ENCODE measurements around the gene PXT1.
"Not testable (repeated sequence)": the region's sequence is repeated elsewhere in the genome, so short reads cannot be mapped to it uniquely, and the experiment has no call there.

The PXT1 gene, protein sequence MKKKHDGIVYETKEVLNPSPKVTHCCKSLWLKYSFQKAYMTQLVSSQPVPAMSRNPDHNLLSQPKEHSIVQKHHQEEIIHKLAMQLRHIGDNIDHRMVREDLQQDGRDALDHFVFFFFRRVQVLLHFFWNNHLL

DNA sequence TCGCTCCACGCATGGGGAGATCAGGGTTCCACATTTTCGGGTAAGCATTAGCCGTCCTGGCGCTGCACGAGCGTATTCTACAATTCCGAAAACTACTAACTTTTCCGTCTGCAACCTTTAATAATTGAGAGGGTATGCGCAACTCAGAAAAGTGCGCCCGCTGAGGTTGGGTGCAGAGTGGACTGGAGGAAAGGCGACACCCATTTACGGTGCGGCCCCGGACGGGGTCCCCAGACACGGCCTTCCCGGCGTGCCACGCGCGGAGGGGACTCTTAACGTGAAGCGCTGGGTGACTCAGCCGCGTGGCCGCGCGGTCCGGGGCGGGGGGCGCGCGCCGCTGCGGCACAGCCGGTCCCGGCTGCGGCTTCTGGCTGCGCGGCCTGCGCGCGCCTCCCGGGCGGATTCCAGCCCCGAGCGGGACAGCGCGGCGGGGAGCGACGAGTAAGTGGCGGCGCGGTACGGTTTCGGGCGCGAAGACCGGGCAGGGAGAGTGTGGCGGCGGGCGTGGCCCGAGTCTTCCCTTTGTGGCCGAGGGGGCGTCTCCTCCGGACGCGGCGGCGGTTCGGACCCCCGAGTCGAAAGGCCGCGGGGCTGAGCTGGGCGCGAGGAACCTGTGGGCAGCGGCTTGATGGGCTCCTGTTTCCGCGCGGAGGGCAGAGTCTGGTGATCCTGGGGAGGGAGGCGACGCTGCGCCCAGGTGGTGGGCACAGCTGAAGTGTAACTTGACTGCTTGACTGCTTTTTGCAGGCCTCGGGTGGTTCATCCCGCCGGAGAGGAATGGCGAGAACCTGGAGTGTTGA is at the start of gene PXT1, which contains the start of gene KCTD20:
PXT1 (minus strand) TSS at position 184 of the 800 bp plus-strand sequence. CDS start 16,772 bp downstream, outside the sequence.
KCTD20 (plus strand) TSS at position 330 of the 800 bp plus-strand sequence. CDS start 27,098 bp downstream, outside the sequence.
- DNase-seq = peak; percentile 93

DNA sequence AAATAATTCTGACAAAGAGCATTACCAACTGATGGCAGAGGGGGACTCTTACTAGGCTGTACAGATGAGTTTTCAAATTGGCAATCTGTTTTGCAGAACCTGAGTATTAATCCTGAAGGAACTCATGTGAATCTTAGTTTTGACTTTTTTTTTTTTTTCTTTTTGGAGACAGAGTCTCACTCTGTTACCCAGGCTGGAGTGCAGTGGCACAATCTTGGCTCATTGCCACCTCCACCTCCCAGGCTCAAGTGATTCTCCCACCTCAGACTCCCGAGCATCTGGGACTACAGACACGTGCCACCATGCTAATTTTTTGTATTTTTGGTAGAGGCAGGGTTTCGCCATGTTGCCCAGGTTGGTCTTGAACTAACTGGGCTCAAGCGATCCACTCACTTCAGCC is 49.4 kb upstream of the PXT1 start:
- DNase-seq = no peak

DNA sequence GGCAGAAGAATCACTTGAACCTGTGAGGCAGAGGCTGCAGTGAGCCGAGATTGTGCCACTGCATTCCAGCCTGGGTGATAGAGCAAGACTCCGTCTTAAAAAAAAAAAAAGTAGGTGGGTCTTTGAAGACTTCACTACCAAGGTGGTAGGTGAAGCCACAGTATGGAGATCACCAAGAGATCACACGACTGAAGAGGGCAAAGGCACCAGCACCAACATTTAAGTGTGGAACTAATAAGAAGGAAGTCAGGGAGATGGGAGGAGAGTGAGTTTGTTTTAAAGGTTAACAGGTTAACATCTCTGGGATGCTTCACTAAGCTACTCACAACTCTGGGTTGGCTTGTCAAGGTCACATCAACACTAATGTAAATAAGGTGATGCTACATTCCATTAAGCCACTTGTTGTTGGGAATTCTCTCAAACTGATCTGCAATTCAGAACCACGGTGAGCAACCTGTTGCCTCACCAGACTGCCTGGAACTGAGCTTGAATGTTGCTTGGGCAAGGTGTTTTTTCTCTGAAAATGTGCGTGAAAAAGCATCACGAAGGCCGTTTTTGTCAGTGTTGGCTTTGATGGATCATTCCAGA is 48.8 kb upstream of the PXT1 start:
- DNase-seq = no peak

DNA sequence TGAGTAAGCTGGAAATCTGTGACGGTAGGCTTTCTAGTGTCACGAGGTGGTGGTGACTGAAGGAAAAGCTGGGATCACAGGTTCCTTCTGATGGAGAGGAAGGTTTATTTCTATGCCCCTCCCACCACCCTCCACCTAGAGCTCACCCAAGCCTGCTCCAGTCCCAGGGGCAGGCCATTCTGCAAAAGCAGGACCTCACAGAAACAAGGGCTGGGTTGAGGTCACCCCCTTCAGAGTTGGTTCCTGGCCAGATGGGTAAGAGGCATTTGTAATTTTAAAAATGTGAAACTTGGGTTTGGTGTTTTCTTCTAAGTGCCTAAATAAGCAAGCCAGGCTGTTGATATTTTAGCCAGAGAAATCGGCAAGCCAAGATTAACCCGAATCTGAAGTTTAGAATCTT is 46.8 kb upstream of the PXT1 start:
- no peak for DNase-seq

DNA sequence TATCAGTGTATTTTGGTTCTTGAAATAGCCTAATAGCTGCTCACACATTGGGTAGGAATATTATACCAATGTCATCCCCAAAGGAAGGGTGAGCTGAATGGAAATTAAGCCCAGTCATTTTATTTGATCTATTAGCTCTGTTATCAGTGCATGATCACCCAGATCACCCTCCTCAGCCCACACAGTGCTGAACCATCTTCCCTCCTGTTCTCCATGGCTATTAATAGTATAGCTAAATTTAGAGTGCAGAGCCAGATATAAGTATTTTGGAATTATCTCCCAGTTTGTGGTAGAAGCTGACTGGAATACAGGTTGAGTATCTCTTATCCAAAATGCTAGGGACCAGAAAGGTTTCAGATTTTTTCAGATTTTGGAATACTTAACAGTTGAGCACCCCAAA is 45.6 kb upstream of the PXT1 start:
- no peak for DNase-seq

DNA sequence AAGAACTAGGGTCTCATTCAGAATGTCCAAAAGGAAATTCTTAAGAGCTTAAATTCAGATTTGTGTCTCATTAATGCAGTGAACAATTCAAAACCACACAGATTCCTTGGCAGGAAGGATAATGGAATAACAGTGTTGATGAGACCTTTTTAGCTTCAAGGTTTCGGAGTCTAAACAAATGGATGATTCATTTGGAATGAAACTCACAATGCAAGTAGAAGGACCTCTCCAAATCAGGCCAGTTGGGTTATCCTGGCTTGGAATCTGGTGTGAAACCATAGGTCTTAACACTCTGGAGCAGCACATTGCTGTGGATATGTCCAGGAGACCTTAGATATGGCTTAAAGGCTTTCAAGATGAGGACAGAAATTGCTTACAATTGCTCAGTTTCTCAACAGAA is 45.0 kb upstream of the PXT1 start:
- DNase-seq = no peak

DNA sequence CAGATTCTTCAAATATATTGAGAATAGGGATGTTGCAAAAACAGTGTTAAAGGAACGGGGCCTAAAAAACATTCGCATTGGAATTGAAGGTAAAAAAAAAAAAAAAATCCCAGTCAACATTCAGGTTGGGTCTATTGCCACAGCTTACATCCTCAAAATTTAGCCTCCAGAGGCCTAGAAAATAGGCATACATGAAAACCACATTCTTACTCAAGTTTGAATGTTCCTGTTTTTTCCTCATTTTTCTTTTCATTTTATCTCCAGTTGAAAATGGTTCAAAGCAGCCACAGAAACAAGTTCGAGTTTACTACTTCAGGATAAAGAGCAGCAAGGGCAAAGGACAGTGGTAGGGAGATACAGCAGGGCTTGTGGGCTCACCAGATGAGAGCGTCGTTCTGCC is 42.1 kb upstream of the PXT1 start:
- DNase-seq = no peak

DNA sequence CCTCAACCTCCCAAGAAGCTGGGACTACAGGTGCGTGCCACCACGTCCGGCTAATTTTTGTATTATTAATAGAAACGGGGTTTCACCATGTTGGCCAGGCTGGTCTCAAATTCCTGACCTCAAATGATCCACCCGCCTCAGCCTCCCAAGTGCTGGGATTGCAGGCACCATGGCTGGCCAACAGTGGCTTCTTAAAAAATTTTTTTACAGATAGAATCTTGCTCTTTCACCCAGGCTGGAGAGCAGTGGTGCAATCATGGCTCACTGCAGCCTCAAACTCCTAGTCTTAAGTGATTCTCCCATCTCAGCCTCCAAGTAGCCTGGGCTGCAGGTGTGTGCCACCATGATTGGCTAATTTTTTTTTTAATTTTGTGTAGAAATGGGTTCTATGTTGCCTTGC is 40.7 kb upstream of the PXT1 start:
- DNase-seq = not testable (repeated sequence)

DNA sequence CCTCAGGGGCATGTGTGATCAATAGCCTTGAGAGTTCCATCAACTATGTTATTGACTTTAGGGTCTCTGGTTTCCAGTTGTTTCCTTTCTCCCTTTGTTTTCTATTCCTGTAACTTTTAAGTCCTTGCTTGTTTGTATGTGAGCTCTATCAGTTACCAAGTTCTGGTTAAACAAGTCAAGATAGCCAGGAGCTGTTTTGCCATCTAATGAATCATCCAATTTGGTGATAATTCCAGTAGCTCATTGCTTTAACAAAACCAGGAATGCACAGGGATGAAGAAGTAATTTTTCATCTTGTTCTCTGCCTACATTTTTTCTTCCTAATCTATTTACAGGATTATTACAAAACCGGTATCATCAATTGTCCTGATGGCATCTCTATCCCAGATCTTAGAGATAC is 36.6 kb upstream of the PXT1 start:
- DNase-seq = no peak

DNA sequence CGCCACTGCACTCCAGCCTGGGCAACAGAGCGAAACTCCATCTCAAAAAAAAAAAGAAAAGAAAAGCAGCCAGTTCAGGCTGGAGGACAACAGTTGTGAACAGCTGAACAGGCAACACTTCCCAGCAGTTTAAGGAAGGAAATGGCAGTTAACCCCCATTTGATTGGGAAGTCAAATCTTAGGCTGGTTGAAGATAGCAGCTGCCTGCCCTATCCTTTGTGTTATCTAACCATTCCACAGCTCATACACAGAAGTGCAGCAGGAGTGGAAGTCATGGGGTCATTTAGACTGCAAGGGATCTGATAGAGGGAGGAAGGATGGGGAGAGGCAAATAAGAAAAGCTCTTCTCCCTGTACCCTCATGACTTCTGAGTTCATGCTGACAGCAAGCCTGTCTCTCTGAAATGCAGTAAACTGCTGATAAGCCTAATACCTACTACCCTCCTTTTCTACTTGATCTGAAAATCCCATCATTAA is 35.4 kb upstream of the PXT1 start:
- DNase-seq = no peak

DNA sequence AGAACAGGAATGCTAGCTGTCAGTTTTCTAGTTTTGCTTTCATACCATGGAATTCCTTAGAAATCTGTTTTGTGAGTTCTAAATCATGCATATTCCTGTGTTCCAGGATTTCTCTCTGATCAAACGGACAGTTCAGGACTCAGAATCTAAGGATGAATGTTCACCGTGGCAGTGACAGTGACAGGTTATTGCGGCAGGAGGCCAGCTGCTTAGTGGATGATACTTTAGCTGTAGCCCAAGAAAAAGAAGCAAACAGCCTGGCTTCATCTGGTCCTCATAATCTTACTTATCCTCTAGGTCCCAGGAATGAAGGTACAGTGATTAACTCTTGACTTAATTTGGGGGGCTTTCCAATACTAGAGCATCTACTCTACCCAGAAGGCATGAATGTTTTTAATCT is 27.3 kb upstream of the PXT1 start:
- no peak for DNase-seq

DNA sequence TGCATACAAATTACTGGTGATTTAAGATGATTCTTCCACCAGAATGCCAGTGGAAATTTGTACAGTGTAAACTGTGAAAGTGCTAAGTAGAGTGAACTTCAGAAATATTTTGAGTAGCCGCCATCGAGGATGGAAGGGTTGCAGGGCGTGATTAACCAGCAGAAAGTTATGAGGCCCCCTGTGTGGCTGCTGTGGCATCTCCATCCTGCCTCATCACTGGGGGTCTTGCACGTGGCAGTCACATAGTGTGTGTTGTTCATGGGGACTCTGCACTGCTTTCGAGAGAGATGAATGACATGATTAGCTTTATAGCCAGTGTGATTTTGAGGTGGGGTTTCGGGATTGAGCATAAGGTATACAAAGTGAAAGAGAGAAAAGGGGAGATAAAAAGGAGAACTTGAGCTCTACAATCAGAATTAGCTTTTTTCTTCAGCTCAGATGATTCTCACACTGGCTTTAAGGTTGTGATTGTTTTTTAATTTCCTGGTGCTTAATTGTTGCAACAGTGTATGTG is 26.6 kb upstream of the PXT1 start:
- no peak for DNase-seq

DNA sequence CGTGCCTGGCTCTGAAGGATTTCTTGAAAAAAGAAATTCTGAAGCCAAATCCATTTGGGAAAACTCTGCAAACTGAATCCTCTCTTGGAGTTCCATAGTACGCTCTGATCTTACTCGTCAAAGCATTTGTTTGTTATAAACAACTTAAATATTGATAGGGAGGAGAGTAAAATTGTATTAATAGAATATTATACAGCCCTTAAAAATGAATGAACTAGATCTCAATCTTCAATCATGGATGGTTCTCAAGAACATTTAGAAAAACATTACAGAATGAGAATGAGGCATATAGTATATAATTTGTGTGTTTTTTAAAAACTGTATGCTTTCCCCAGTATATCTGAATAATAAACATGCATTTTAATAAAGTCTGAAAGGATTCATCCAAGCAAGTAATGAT is 25.0 kb upstream of the PXT1 start:
- DNase-seq = no peak

DNA sequence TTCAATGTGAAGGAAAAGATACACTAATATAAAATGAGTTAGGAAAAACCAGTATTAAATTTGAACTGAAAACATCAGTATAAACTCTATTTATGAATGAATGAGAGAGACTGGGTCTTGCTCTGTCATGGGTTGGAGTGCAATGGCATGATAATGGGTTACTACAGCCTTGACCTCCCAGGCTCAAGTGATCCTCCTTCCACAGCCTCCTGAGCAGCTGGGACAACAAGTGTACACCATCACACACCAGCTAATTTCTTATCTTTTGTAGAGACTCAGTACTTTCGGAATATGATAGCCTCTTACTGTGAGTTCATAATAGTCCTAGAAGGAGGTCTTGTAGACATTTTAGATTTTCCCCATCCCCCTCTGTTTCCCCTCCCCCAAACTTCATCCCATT is 21.6 kb upstream of the PXT1 start:
- no peak for DNase-seq

DNA sequence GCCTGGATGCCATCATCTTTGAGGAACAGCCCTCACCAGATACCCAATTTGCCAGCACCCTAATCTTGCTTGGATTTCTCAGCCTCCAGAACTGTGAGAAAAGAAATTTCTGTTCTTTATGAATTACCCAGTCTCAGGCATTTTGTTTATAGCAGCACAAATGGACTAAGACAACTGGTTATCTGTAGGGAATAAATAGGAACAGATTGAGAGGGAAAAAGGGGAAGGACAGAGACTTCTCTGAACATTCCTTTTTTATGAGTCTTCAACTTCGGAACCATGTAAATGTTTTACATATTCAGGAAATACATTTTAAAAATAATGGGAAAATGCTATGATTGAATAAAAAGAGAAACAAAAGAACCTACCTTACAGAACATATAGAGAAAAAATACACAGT is 21.0 kb upstream of the PXT1 start:
- DNase-seq = no peak

DNA sequence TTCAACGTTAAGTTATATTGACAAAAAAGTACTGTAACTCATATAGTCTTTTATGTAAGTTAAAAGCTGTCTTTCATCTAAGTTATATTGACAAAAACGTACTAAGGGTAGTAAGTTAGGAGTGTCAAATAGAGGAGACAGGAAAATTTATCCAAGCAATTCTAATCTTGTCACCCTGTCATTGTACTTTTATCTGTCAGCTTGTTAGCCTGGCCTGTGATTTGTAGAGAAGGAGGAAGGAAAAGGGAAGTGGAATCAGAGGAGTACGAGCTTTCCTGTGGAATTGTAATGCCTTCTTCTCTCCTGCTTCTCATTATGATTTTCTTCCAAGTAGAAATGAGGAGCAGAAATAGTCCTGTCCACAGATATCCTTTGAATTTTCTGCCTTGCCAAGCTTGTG is 19.0 kb upstream of the PXT1 start:
- DNase-seq = no peak

DNA sequence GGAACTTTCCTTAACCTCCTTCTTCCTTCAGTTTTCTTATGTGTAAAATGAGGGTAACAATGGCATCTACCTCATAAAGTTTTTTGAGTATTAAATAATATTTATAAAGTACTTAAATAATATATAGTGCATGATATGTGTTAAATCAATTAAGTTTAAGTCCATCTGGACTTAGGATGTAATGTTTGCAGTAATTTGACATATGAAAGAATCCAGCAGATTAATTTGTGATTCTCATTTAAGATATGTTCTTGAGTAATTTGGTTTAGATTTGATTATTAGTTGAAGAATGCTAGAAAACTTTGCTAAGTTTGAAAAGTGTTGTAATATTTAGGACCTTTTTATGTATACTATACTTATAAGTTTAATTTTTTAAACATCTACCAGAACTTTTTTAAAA is 18.3 kb upstream of the PXT1 start:
- DNase-seq = no peak

DNA sequence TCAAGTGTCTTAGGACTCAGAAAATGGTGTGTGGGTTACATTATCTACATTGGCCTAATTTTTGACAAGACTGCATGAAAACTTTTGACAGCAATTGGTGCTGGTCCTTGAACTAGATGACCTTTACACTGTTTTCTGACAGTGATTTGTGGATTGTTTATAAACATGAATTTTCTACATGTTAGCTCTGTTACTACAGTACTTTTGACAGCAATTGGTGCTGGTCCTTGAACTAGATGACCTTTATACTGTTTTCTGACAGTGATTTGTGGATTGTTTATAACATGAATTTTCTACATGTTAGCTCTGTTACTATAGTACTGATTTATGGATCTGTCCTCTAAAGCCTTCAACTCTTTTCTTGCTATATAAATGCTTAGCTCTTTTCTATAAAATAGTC is 16.8 kb upstream of the PXT1 start:
- no peak for DNase-seq

DNA sequence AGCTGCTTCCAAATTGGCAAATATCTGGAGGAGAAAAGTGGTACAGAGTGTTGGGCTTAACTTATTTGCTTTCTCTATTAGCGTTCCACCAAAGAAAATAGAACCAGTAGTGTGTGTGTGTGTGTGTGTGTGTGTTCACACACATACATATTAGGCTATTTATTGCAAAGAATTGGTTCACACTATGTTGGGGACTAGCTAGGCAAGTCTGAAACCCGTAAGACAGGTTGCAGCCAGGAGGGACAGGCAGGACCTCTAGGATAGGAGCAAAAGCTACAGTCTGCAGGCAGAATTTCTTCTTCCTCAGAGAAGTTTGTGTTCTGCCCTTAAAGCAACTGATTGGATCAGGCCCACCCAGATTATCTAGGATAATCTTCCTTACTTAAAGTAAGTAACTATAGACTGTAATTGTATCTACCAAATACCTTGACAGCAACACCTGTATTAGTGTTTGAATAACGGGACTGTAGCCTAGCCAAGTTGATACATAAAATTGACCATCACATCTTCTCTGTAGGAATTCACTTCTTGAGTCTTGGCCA is 12.9 kb upstream of the PXT1 start:
- no peak for DNase-seq

DNA sequence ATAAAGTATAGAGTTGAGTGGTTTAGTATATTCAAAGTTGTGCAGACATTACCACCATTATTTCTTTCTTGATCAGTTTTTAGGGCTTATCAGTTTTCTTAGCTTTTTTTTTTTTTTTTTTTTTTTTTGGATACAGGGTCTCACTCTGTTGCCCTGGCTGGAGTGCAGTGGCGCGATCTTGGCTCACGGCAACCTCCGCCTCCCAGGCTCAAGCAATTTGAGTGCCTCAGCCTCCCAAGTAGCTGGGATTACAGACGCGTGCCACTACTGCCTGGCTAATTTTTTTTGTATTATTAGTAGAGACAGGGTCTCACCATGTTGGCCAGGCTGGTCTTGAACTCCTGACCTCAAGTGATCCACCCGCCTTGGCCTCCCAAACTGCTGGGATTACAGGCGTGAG is 10.2 kb upstream of the PXT1 start:
- DNase-seq = not testable (repeated sequence)

DNA sequence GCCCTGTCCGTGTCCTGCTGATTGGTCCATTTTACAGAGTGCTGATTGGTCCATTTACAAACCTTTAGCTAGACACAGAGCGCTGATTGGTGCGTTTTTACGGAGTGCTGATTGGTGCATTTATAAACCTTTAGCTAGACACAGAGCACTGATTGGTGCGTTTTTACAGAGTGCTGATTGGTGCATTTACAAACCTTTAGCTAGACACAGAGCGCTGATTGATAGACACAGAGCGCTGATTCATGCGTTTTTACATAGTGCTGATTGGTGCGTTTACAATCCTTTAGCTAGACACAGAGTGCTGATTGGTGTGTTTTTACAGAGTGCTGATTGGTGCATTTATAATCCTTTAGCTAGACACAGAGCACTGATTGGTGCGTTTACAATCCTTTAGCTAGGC is 6.5 kb upstream of the PXT1 start:
- DNase-seq = not testable (repeated sequence)

DNA sequence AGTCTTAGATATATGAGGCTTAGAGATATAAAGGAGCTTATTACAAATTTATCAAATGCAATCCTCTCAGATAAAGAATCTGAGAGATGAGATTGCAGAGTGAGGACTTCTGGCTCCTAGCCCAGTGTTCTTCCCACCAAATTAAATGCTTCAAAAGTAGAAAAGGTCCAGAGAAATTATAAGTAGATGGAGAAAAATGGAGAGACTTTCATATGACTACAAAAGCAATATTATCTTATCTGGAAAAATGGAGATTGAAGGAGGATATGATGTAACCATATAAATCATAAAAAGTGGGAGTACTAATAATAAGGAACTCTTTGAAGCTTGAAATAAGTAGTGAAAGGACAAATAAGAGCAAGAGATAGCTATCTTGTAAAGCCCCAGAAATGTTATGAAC is 3.0 kb upstream of the PXT1 start:
- DNase-seq = no peak

DNA sequence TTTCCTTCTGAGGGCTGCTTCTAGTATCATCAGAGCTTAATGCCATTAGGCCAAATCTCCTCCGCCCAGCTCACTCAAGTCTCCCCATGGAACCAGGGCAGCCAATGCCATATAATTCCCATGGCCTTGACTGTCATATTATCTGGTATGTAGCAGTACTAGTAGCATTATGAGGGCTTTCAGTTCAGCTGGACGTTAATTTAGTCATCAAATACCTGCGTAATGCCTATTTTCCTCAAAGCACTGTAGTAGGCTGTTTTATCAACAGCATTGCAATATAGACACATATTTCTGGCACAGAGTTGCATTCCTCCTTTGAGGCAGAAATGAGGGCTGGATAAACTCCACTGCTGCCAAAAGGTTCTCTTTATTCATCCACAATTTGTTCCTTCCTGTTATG is 1.8 kb upstream of the PXT1 start:
- no peak for DNase-seq
